Mucosa of gallbladder (tissue), 1 donor: ENCODE results near the gene PCDHGA12. TPM values are rescaled to one million over a fixed set of nuclear protein-coding genes. Genes with fewer than 3 reads are reported as not detected.
"Not testable (repeated sequence)": the region's sequence is repeated elsewhere in the genome, so short reads cannot be mapped to it uniquely, and the experiment has no call there.

Experiments
- DNase-seq: peaks from one replicate; pipeline ENCODE4 v3.0.0-alpha.2; 2020; ENCODE audit warnings: low spot score
- total RNA-seq: library from RNA; stranded (reverse); gene quantifications from one replicate; pipeline ENCODE4 v1.2.1, GENCODE V29; 2021
- donor health status: DM: no; HTN: no; CAD: no.

The PCDHGA12 gene
- total RNA-seq, 1 donor from 2014 or later, result 10.2 TPM

- DNase-seq, result not testable (repeated sequence)
These were observed 22.4 kb upstream of the PCDHGA12 start, which contains the start of gene PCDHGB6 for GRCh38 chr5:141407790-141408505. Gene PCDHGB6, plus strand, starts transcription at chr5:141408021. Its CDS starts 182 bp downstream, at chr5:141408203.

- DNase-seq, result no peak
These were observed 20.6 kb upstream of the PCDHGA12 start for GRCh38 chr5:141409598-141410306.

- DNase-seq, result no peak
These were observed 18.7 kb upstream of the PCDHGA12 start for GRCh38 chr5:141411575-141411974.

GRCh38 chr5:141412854-141413539, 17.3 kb upstream of the PCDHGA12 start, which contains the start of gene PCDHGA10:
Gene PCDHGA10, plus strand, starts transcription at chr5:141412987. Its CDS starts 189 bp downstream, at chr5:141413176.
- DNase-seq, result peak; percentile 44

GRCh38 chr5:141413540-141414069, 16.7 kb upstream of the PCDHGA12 start:
- DNase-seq, result no peak

GRCh38 chr5:141414548-141415274, 15.6 kb upstream of the PCDHGA12 start:
- not testable (repeated sequence) for DNase-seq

- not testable (repeated sequence) for DNase-seq
These were observed 15.1 kb upstream of the PCDHGA12 start for GRCh38 chr5:141415275-141415618.

- peak; percentile 62 for DNase-seq
These were observed 12.7 kb upstream of the PCDHGA12 start, which contains the start of gene PCDHGB7 for GRCh38 chr5:141417494-141418172. Gene PCDHGB7, plus strand, starts transcription at chr5:141417677. Its CDS starts 183 bp downstream, at chr5:141417860.

- DNase-seq, result no peak
These were observed 11.0 kb upstream of the PCDHGA12 start for GRCh38 chr5:141419074-141419880.

GRCh38 chr5:141420855-141421488, 9.3 kb upstream of the PCDHGA12 start, which contains the start of gene PCDHGA11:
Gene PCDHGA11, plus strand, starts transcription at chr5:141421051. Its CDS starts 177 bp downstream, at chr5:141421228.
- DNase-seq, result no peak

- no peak for DNase-seq
These were observed 8.8 kb upstream of the PCDHGA12 start for GRCh38 chr5:141421489-141421855.

GRCh38 chr5:141422742-141423291, 7.5 kb upstream of the PCDHGA12 start:
- no peak for DNase-seq

GRCh38 chr5:141427783-141428426, 2.4 kb upstream of the PCDHGA12 start:
- no peak for DNase-seq

- DNase-seq, result no peak
These were observed 979 bp downstream of the PCDHGA12 start for GRCh38 chr5:141431286-141431685.

GRCh38 chr5:141432308-141432707, 2.0 kb downstream of the PCDHGA12 start:
- DNase-seq, result not testable (repeated sequence)

- DNase-seq, result not testable (repeated sequence)
These were observed 2.4 kb downstream of the PCDHGA12 start for GRCh38 chr5:141432726-141433125.

- no peak for DNase-seq
These were observed 3.7 kb downstream of the PCDHGA12 start for GRCh38 chr5:141434006-141434405.

GRCh38 chr5:141437221-141437620, 6.9 kb downstream of the PCDHGA12 start:
- DNase-seq, result no peak
